ENCODE measurements around the gene OR5M11. TPM values are rescaled to one million over a fixed set of nuclear protein-coding genes. Genes with fewer than 3 reads are reported as not detected.
"Not testable (repeated sequence)": the region's sequence is repeated elsewhere in the genome, so short reads cannot be mapped to it uniquely, and the experiment has no call there.

The OR5M11 gene
- not detected for total RNA-seq

GRCh38 chr11:56543157-56543556 lies at the start of gene OR5M11:
Gene OR5M11, minus strand, starts transcription at chr11:56543257. Its CDS starts 0 bp downstream, at chr11:56543257.
- DNase-seq (ENCODE audit: low spot score) (no peak), ATAC-seq (no peak)

- not testable (repeated sequence) for ATAC-seq; DNase-seq (ENCODE audit: low spot score)
Observed at GRCh38 chr11:56592088-56592717, 49.1 kb upstream of the OR5M11 start.

GRCh38 chr11:56577621-56578020 lies 34.6 kb upstream of the OR5M11 start, which contains the start of gene OR5M10:
Gene OR5M10, minus strand, starts transcription at chr11:56577721. Its CDS starts 0 bp downstream, at chr11:56577721.
- no peak for ATAC-seq

GRCh38 chr11:56558574-56558973 lies 15.5 kb upstream of the OR5M11 start:
- DNase-seq (ENCODE audit: low spot score) (no peak), ATAC-seq (no peak)

More at GRCh38 chr11:56577621-56578020, 34.6 kb upstream of the OR5M11 start, which contains the start of gene OR5M10:
- DNase-seq (ENCODE audit: low spot score): no peak

- not testable (repeated sequence) for ATAC-seq; DNase-seq (ENCODE audit: low spot score)
Observed at GRCh38 chr11:56554691-56555090, 11.6 kb upstream of the OR5M11 start.

GRCh38 chr11:56545531-56545930 lies 2.5 kb upstream of the OR5M11 start:
- no peak for DNase-seq (ENCODE audit: low spot score)
- ATAC-seq: no peak

- no peak for ATAC-seq
- DNase-seq (ENCODE audit: low spot score): no peak
Observed at GRCh38 chr11:56543739-56544138, 682 bp upstream of the OR5M11 start.

GRCh38 chr11:56533054-56533740 lies 9.9 kb downstream of the OR5M11 start:
- ATAC-seq: no peak
- DNase-seq (ENCODE audit: low spot score): no peak

GRCh38 chr11:56531856-56532255 lies 11.2 kb downstream of the OR5M11 start:
- ATAC-seq (no peak), DNase-seq (ENCODE audit: low spot score) (no peak)

- ATAC-seq: no peak
- DNase-seq (ENCODE audit: low spot score): no peak
Observed at GRCh38 chr11:56522008-56522407, 21.0 kb downstream of the OR5M11 start.

GRCh38 chr11:56513280-56513679 lies 29.8 kb downstream of the OR5M11 start:
- ATAC-seq: no peak
- DNase-seq (ENCODE audit: low spot score): no peak

GRCh38 chr11:56509439-56509838 lies 33.6 kb downstream of the OR5M11 start:
- DNase-seq (ENCODE audit: low spot score) (no peak), ATAC-seq (no peak)

GRCh38 chr11:56497010-56497409 lies 46.0 kb downstream of the OR5M11 start:
- ATAC-seq (no peak), DNase-seq (ENCODE audit: low spot score) (no peak)

GRCh38 chr11:56495117-56495516 lies 47.9 kb downstream of the OR5M11 start:
- no peak for ATAC-seq

More at GRCh38 chr11:56495117-56495516, 47.9 kb downstream of the OR5M11 start:
- DNase-seq (ENCODE audit: low spot score): no peak

Other genes starting within 250 kb of the OR5M11 start
- gene OR8K3, start 228.1 kb downstream of the OR5M11 start, total RNA-seq: not detected
- gene OR8K1, start 197.2 kb downstream of the OR5M11 start, total RNA-seq: not detected
- gene OR8J1, start 189.0 kb downstream of the OR5M11 start, total RNA-seq: not detected
- not detected for gene OR8U1, start 167.6 kb downstream of the OR5M11 start, total RNA-seq
- not detected for gene OR5AL1, start 130.6 kb downstream of the OR5M11 start, total RNA-seq
- not detected for gene OR5M3, start 69.9 kb downstream of the OR5M11 start, total RNA-seq
- not detected for gene OR5M8, start 51.9 kb downstream of the OR5M11 start, total RNA-seq
- gene OR5M10, start 34.5 kb upstream of the OR5M11 start, total RNA-seq: not detected
- not detected for gene OR5M1, start 71.6 kb upstream of the OR5M11 start, total RNA-seq
- gene OR5AP2, start 99.2 kb upstream of the OR5M11 start, total RNA-seq: not detected
- not detected for gene OR5AR1, start 120.4 kb upstream of the OR5M11 start, total RNA-seq
- not detected for gene OR9G1, start 155.8 kb upstream of the OR5M11 start, total RNA-seq
- not detected for gene OR9G4, start 205.4 kb upstream of the OR5M11 start, total RNA-seq